NCI-H748 (cell line): ENCODE results near the gene GPSM1.
"Not testable (repeated sequence)": the region's sequence is repeated elsewhere in the genome, so short reads cannot be mapped to it uniquely, and the experiment has no call there.

Source experiments
- DNase-seq: peaks from one replicate; lab custom pipeline; 2025; ENCODE audit not compliant: unreplicated experiment; lab: John Stamatoyannopoulos, UW

Gene GPSM1

GRCh38 chr9:136343121-136343883 lies 16.0 kb downstream of the GPSM1 start:
- no peak for DNase-seq

GRCh38 chr9:136343884-136344269 lies 16.5 kb downstream of the GPSM1 start:
- DNase-seq = no peak

GRCh38 chr9:136344544-136345280 lies 17.4 kb downstream of the GPSM1 start:
- no peak for DNase-seq

GRCh38 chr9:136345281-136346156 lies 18.2 kb downstream of the GPSM1 start:
- DNase-seq = no peak

- DNase-seq = no peak
Observed at GRCh38 chr9:136346157-136346481, 18.8 kb downstream of the GPSM1 start.

GRCh38 chr9:136346927-136347465 lies 19.7 kb downstream of the GPSM1 start:
- no peak for DNase-seq

- no peak for DNase-seq
Observed at GRCh38 chr9:136347472-136348256, 20.3 kb downstream of the GPSM1 start.

- DNase-seq = peak; percentile 22
Observed at GRCh38 chr9:136348691-136349090, 21.4 kb downstream of the GPSM1 start.

- DNase-seq = no peak
Observed at GRCh38 chr9:136349546-136349945, 22.2 kb downstream of the GPSM1 start.

- no peak for DNase-seq
Observed at GRCh38 chr9:136351252-136351800, 24.0 kb downstream of the GPSM1 start.

GRCh38 chr9:136351868-136352267 lies 24.5 kb downstream of the GPSM1 start:
- not testable (repeated sequence) for DNase-seq

- peak; percentile 27 for DNase-seq
Observed at GRCh38 chr9:136352682-136353081, 25.3 kb downstream of the GPSM1 start.

GRCh38 chr9:136353088-136353487 lies 25.7 kb downstream of the GPSM1 start:
- DNase-seq = no peak

GRCh38 chr9:136353757-136354488 lies 26.6 kb downstream of the GPSM1 start:
- no peak for DNase-seq

- no peak for DNase-seq
Observed at GRCh38 chr9:136354592-136355085, 27.3 kb downstream of the GPSM1 start.

- no peak for DNase-seq
Observed at GRCh38 chr9:136355616-136356557, 28.5 kb downstream of the GPSM1 start.

GRCh38 chr9:136357202-136357725 lies 29.9 kb downstream of the GPSM1 start:
- no peak for DNase-seq

GRCh38 chr9:136358016-136358415 lies 30.7 kb downstream of the GPSM1 start:
- DNase-seq = no peak
